Inflammatory macrophage treated with lipopolysaccharide for 4 hours (primary cell): ENCODE measurements around the gene UGT1A6.
"Not testable (repeated sequence)": the region's sequence is repeated elsewhere in the genome, so short reads cannot be mapped to it uniquely, and the experiment has no call there.

Experiments
- DNase-seq: peaks from one replicate; pipeline ENCODE4 v3.0.0-alpha.2; 2020

The UGT1A6 gene

GRCh38 chr2:233692648-233693047, at the start of gene UGT1A6:
Gene UGT1A6, plus strand, starts transcription at chr2:233692890. Its CDS starts 115 bp downstream, at chr2:233693005.
- no peak for DNase-seq

DNA sequence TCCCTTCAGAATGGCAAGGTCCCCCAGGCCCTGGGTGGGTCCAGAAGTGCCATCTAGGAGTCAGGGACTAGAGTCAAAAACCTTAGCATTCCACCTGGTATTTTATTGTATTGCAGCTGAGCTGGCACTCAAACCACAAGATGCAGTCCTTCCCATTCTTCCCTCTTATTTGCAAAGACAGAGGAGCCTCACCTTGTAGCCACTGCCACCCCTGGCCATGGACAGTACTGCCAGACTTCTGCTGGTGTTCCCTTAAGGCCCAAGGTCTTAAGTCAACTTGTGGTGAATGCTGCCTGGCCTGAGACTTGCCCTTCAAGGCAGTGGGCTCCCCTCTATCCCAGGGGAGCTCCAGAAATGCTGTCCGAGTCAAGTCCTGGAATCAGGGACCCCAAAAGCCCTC, 49.6 kb upstream of the UGT1A6 start:
- DNase-seq: no peak

DNA sequence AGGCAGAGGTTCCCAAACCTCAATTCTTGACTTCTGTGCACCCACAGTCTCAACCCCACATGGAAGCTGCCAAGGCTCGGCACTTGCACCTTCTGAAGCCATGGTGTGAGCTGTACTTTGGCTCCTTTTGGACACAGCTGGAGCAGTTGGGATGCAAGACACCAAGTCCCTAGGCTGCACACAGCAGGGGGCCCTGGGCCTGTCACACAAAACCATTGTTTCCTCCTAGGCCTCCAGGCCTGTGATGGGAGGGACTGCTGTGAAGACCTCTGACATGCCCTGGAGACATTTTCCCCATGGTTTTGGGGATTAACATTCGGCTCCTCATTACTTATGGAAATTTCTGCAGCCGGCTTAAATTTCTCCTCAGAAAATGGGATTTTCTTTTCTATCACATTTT, 46.7 kb upstream of the UGT1A6 start:
- DNase-seq: not testable (repeated sequence)

DNA sequence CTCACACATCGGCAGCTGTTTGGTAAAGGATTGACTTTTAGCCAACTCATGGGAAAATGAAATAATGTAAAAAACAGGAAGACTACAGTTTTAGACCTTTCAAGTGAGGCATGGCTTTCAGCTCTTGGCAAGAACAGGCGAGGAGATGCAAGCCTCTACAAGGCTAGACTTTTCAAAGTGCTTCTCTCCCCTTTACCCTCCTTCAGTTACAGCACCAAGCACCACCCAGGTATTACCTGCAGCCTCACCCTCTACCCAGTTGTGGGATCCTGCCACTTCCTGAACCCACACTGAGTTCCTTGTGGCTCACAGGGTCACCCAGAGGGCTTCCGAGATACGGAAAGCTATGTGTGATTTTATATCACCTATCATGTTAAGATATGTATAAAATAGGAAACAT, 41.7 kb upstream of the UGT1A6 start:
- no peak for DNase-seq

DNA sequence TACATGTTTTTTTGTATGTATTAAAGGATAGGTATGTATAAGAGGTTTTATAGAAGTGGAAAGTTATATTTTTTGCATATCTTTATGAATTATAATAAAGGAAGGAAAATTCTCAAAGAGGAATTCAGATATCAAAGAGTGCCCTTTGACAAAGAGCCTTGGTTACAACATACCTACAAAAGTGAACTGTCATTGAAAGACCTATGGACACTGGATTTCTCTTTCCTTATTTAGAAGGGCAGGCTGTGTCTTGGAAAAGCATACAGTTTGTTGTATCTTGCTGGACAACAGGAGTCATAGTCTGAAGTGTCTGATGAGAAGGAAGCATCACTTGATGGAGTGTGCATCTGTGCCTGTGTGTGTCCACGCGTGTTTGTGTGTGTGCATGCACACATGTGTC, 41.3 kb upstream of the UGT1A6 start:
- no peak for DNase-seq

- no peak for DNase-seq
Measured at GRCh38 chr2:233654501-233654900, 38.2 kb upstream of the UGT1A6 start.

DNA sequence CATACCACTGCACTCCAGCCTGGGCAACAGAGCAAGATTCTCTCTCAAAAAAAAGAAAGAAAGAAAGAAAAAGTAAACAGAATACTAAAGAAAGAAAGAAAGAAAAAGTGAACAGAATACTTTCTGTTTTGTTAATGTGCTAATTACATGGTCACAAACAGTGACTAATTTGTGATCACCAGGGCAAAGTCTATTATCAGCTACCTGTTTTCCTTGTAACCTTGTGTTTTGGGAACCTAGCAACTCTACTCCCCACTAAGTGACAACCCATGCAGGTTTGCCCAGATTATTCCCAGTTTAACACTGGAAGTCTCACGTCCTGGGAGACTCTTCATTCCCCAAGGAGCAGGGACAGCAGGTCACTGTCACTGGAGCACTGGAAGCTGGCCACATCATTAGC, 37.6 kb upstream of the UGT1A6 start:
- no peak for DNase-seq

DNA sequence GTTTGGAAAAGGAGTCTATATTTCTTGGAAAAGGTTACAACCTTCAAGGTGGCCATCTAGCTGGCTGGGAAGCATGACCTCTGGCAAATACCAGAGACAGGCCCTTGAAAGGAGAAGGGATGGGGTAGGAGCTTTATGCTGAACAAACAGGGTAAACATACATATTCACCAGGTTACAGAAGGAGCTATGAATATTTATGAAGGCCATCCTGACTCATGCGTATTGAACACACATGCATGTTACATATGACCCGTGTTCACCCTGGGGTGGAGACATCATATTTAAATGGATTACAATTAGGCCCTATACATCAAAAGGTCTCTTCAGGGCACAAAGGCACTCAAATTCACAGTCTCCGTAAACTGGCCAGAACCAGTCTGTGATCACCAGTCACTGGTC, 36.7 kb upstream of the UGT1A6 start:
- not testable (repeated sequence) for DNase-seq

- DNase-seq: no peak
Measured at GRCh38 chr2:233656443-233656842, 36.2 kb upstream of the UGT1A6 start.

DNA sequence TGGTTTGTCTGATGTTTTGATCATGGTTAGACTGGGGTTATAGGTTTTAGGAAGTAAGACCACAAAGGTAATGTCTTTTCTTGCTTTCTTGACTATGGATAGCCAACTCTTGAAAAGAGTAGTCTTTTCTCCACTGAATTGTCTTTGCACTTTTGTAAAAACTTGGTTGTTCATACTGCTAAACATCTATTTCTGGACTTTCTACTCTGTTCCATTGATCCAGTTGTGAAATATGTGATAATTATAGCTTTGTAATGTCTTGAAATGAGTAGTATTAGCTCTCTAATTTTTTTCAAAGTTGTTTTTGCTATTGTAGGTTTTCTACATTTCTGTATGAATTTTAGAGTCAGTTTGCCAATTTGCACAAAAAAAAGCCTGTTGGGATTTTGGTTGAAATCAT, 34.1 kb upstream of the UGT1A6 start:
- DNase-seq: no peak

DNA sequence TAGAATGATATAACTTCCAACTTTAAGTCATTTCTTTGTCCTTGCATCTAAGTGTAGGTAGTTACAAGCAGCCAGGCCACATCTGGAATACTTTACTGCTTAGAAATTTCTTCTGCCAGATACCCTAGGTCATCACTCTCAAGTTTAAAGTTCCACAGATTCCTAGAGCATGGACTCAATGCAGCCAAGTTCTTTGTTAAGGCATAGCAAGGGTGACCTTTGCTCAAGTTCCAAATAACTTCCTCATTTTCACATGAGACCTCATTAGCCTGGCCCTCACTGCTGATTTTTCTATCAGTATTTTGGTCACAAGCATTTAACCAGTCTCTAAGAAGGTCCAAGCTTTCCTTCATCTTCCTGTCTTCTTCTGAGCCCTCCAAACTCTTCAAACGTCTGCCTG, 28.8 kb upstream of the UGT1A6 start:
- no peak for DNase-seq

- DNase-seq: no peak
Measured at GRCh38 chr2:233668605-233669260, 24.0 kb upstream of the UGT1A6 start.

DNA sequence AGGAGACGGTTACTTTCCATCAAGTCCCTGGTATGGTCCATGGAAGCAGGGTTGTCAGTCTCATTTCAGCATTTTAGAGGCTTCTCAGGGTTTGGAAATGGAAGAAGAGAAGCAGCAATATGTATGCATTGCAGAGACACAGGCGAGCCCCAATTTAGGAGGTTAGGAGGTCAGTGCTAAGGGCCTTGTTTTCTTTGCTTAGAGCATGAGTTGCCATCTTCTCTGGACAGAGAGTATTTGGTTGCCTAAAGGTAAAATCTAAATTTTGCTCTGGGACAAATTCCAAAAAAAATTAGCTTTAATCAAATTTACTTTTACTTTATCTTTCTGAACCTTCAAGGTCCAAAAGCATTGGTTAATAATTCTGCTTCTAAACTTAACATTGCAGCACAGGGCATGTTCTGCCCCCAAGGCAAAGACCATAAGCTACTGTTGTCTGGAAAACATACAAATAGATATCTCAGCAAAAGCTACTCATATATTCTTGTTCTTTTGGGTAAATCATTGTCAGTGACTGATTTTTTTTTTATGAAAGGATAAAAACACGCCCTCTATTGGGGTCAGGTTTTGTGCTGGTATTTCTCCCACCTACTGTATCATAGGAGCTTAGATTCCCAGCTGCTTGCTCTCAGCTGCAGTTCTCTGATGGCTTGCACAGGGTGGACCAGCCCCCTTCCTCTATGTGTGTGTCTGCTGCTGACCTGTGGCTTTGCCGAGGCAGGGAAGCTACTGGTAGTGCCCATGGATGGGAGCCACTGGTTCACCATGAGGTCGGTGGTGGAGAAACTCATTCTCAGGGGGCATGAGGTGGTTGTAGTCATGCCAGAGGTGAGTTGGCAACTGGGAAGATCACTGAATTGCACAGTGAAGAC, 21.2 kb upstream of the UGT1A6 start, which contains the start of gene UGT1A9:
UGT1A9 (plus strand) TSS at position 609 of the 872 bp plus-strand sequence; CDS start at position 646, 37 bp downstream.
- no peak for DNase-seq

- DNase-seq: no peak
Measured at GRCh38 chr2:233672886-233673285, 19.8 kb upstream of the UGT1A6 start.

GRCh38 chr2:233673896-233674295, 18.8 kb upstream of the UGT1A6 start:
- no peak for DNase-seq

- DNase-seq: no peak
Measured at GRCh38 chr2:233674314-233674713, 18.4 kb upstream of the UGT1A6 start.

GRCh38 chr2:233674995-233675394, 17.7 kb upstream of the UGT1A6 start:
- no peak for DNase-seq

DNA sequence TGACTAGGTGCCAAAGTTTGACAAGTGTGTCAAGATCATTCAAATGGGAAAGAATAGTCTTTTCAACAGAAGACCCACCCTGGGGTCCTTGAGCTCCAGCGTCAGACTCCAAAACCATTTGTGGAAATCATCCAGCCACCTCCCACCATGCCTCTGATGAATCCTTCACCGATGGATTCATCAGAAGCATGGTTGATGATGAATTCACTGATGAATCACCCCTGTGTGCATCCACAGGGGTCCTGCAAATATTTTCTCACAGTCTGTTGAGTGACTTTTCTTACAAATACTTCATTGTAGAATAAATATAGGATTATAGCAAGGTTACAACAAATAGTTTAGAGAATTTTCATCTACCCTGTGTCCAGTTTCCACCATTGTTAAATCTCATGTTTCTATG, 16.6 kb upstream of the UGT1A6 start:
- no peak for DNase-seq

- DNase-seq: no peak
Measured at GRCh38 chr2:233679196-233679595, 13.5 kb upstream of the UGT1A6 start.

- DNase-seq: peak; percentile 36
Measured at GRCh38 chr2:233680361-233681045, 12.2 kb upstream of the UGT1A6 start.

DNA sequence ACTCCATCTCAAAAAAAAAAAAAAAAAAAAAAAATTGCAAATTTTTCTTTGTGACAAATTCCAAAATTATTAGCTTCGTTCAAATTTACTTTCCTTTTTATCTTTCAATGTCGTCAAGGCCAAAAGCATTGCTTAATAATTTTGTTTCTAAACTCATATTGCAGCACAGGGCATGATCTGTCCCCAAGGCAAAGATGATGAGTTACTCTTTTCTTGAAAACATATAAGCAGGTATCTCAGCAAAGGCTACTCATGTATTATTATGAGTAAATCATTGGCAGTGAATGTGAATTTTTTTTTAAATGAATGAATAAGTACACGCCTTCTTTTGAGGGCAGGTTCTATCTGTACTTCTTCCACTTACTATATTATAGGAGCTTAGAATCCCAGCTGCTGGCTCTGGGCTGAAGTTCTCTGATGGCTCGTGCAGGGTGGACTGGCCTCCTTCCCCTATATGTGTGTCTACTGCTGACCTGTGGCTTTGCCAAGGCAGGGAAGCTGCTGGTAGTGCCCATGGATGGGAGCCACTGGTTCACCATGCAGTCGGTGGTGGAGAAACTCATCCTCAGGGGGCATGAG, 11.1 kb upstream of the UGT1A6 start, which contains the start of gene UGT1A7:
UGT1A7 (plus strand) TSS at position 381 of the 579 bp plus-strand sequence; CDS start at position 418, 37 bp downstream.
- no peak for DNase-seq

DNA sequence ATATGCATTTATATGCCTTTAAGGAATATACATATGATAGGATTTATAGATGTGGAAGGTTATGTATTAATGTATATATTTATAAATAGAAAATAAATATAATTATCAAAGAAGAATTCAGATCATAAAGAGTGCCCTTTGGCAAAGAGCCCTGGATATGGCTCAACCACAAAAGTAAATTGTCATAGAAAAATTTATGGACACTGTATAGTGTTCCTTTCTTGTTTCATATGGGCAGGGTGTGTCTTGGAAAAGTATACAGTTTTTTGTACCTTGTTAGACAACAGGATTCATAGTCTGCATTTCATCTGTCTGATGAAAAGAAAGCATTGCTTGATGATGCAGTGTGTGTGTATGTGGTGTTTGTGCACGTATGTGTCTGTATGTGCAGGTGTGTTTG, 8.1 kb upstream of the UGT1A6 start:
- DNase-seq: no peak

DNA sequence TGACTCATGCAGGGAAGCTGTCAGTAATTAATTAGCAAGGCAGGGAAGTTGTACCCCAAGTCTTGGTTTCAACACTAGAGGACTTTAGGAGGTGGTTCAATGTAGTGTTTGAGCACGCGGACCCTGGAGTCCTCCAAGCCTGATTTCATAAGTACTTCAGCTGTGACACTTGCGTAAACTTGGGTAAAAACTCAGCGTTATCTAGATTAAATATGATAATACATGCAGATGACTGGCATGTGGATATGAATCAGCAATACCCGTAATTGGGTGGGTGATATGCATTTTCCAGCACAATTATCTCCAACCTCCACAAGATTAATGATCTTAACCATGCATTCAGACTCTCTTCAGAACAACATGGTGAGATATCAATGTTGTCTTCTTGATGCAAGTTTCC, 5.8 kb upstream of the UGT1A6 start:
- no peak for DNase-seq
